AG10803 (cell line): ENCODE data around the gene MICALL1.

Experiments used
- DNase-seq: peaks from one replicate; pipeline ENCODE4 v3.0.0; 2010; ENCODE audit warnings: low read depth
- H3K4me3 ChIP-seq: 2 replicates; pipeline ENCODE4 v1.5.1; 2011; ENCODE audit warnings: mild to moderate bottlenecking, low read length, control low read depth
- CTCF ChIP-seq: conservative IDR thresholded peaks from 2 replicates; pipeline ENCODE4 v1.5.1; 2011; ENCODE audit warnings: mild to moderate bottlenecking, low read length, control low read depth, inconsistent platforms

MICALL1 gene

GRCh38 chr22:37982151-37982785 lies 76.2 kb downstream of the MICALL1 start:
- no peak for DNase-seq
- no peak overlapping the region for H3K4me3 ChIP-seq
- no peak for TF ChIP-seq CTCF

GRCh38 chr22:37982938-37983859 lies 77.1 kb downstream of the MICALL1 start:
- H3K4me3 ChIP-seq: no peak overlapping the region
- no peak for DNase-seq
- no peak for TF ChIP-seq CTCF

- DNase-seq: no peak
- no peak for TF ChIP-seq CTCF
- H3K4me3 ChIP-seq: no peak within 1 kb of the TSS
Observed at GRCh38 chr22:37983860-37984791, 78.0 kb downstream of the MICALL1 start, which contains the start of gene SOX10. Gene SOX10, minus strand, starts transcription at chr22:37984555. Its CDS starts 771 bp downstream, at chr22:37983784.

GRCh38 chr22:37985050-37985585 lies 79.0 kb downstream of the MICALL1 start:
- H3K4me3 ChIP-seq: no peak overlapping the region
- no peak for DNase-seq
- TF ChIP-seq CTCF: no peak

GRCh38 chr22:37985751-37986281 lies 79.7 kb downstream of the MICALL1 start:
- TF ChIP-seq CTCF: no peak
- DNase-seq: no peak
- H3K4me3 ChIP-seq: no peak overlapping the region

GRCh38 chr22:37986371-37986770 lies 80.3 kb downstream of the MICALL1 start:
- no peak for DNase-seq
- H3K4me3 ChIP-seq: no peak overlapping the region
- no peak for TF ChIP-seq CTCF
